IMR-90 (cell line): ENCODE results near the gene TOGARAM2. TPM values are rescaled to one million over a fixed set of nuclear protein-coding genes. Genes with fewer than 3 reads are reported as not detected.

ENCODE experiments used
- ATAC-seq: fragments of 200-7000 bp; cut with Tn5 transposase; 2 replicates; pipeline ENCODE4 v1.9.1; 2020; ENCODE audit warnings: low read depth, mild to moderate bottlenecking, moderate library complexity
- BruUV-seq: library from RNA; stranded (reverse); fragments of 400-500 nt; replicated peaks from 2 replicates; lab custom pipeline; 2021; lab: Mats Ljungman, UMichigan
- CTCF ChIA-PET: fragments of 300-600 bp; formaldehyde crosslinking; extraction: SDS; loops from one replicate; lab custom pipeline; 2021; ENCODE audit warnings: antibody characterized with exemption; lab: Yijun Ruan, JAX
- POLR2A ChIA-PET: fragments of 300-600 bp; sonication (Branson Sonifier 250); formaldehyde crosslinking; loops from one replicate; lab custom pipeline; 2022; ENCODE audit warnings: antibody characterized with exemption; ENCODE audit not compliant: unreplicated experiment; lab: Charles Lee
- DNase-seq: peaks from one replicate; pipeline ENCODE4 v3.0.0; 2013
- H2AFZ ChIP-seq: replicated peaks from 2 replicates; pipeline ENCODE3; 2013; ENCODE audit warnings: low read length, mild to moderate bottlenecking; ENCODE audit not compliant: poor library complexity
- H2AK5ac ChIP-seq: 2 replicates; pipeline ENCODE4 v1.6.1; 2013; ENCODE audit warnings: low read depth, low read length, inconsistent platforms
- H2AK9ac ChIP-seq: replicated peaks from 2 replicates; pipeline ENCODE3; 2013; ENCODE audit warnings: mild to moderate bottlenecking, low read depth, low read length, moderate library complexity; ENCODE audit not compliant: poor library complexity
- H2BK120ac ChIP-seq: 2 replicates; pipeline ENCODE4 v1.6.1; 2013; ENCODE audit warnings: low read depth, low read length, inconsistent platforms
- H2BK15ac ChIP-seq: 3 replicates; pipeline ENCODE4 v1.6.1; 2013; ENCODE audit warnings: low read depth, low read length, inconsistent platforms
- H2BK20ac ChIP-seq: 2 replicates; pipeline ENCODE4 v1.6.1; 2013; ENCODE audit warnings: low read depth, mild to moderate bottlenecking, inconsistent platforms, low read length, moderate library complexity
- H2BK5ac ChIP-seq: 2 replicates; pipeline ENCODE4 v1.6.1; 2013; ENCODE audit warnings: mild to moderate bottlenecking, low read depth, low read length, inconsistent platforms; ENCODE audit not compliant: poor library complexity, severe bottlenecking
- H3K14ac ChIP-seq: replicated peaks from 2 replicates; pipeline ENCODE4 v1.6.1; 2013; ENCODE audit warnings: low read depth, low read length, inconsistent platforms
- H3K18ac ChIP-seq: 2 replicates; pipeline ENCODE4 v1.6.1; 2013; ENCODE audit warnings: low read depth, low read length, control low read depth
- H3K23ac ChIP-seq: 2 replicates; pipeline ENCODE4 v1.6.1; 2013; ENCODE audit warnings: low read depth, low read length, inconsistent platforms
- H3K27ac ChIP-seq: 2 replicates; pipeline ENCODE4 v1.5.1; 2013; ENCODE audit warnings: mild to moderate bottlenecking, control low read depth, low read length; ENCODE audit not compliant: insufficient read depth
- H3K27me3 ChIP-seq: 2 replicates; pipeline ENCODE4 v1.6.1; 2013; ENCODE audit warnings: low read length; ENCODE audit not compliant: control insufficient read depth, insufficient read depth
- H3K36me3 ChIP-seq: 2 replicates; pipeline ENCODE4 v1.6.1; 2013; ENCODE audit warnings: low read length, mixed read lengths; ENCODE audit not compliant: control insufficient read depth, insufficient read depth
- H3K4ac ChIP-seq: 2 replicates; pipeline ENCODE4 v1.6.1; 2013; ENCODE audit warnings: low read depth, low read length, inconsistent platforms
- H3K4me1 ChIP-seq: 2 replicates; pipeline ENCODE4 v1.6.1; 2013; ENCODE audit warnings: low read length, mixed read lengths; ENCODE audit not compliant: control insufficient read depth, insufficient read depth
- H3K4me2 ChIP-seq: 2 replicates; pipeline ENCODE4 v1.6.1; 2013; ENCODE audit warnings: low read depth, mild to moderate bottlenecking, control low read depth, low read length, moderate library complexity
- H3K4me3 ChIP-seq: 2 replicates; pipeline ENCODE4 v1.5.1; 2013; ENCODE audit warnings: low read depth, mild to moderate bottlenecking, control low read depth, low read length, moderate library complexity; ENCODE audit not compliant: insufficient read depth
- H3K56ac ChIP-seq: 2 replicates; pipeline ENCODE4 v1.6.1; 2013; ENCODE audit warnings: low read length, inconsistent platforms; ENCODE audit not compliant: insufficient read depth; ENCODE audit errors: extremely low read depth
- H3K79me1 ChIP-seq, 2 experiments: 2 replicates each; pipeline ENCODE4 v1.6.1; 2013; ENCODE audit warnings: low read length in 2 of 2, inconsistent platforms in 1 of 2, low read depth in 1 of 2
- H3K9ac ChIP-seq: 2 replicates; pipeline ENCODE4 v1.6.1; 2013; ENCODE audit warnings: low read depth, low read length, control low read depth
- H3K9me1 ChIP-seq: 2 replicates; pipeline ENCODE4 v1.6.1; 2013; ENCODE audit warnings: low read length, inconsistent platforms; ENCODE audit not compliant: insufficient read depth
- H3K9me3 ChIP-seq: 2 replicates; pipeline ENCODE4 v1.6.1; 2013; ENCODE audit warnings: low read length; ENCODE audit not compliant: control insufficient read depth, insufficient read depth
- H4K20me1 ChIP-seq: 2 replicates; pipeline ENCODE4 v1.6.1; 2013; ENCODE audit warnings: low read length, inconsistent platforms; ENCODE audit not compliant: insufficient read depth
- H4K5ac ChIP-seq: 2 replicates; pipeline ENCODE4 v1.6.1; 2013; ENCODE audit warnings: mild to moderate bottlenecking, low read depth, low read length, control low read depth
- H4K8ac ChIP-seq, 2 experiments: 2 replicates each; pipeline ENCODE4 v1.6.1; 2013; ENCODE audit warnings: low read depth in 2 of 2, low read length in 2 of 2, control low read depth in 1 of 2, inconsistent platforms in 1 of 2
- H4K91ac ChIP-seq: 2 replicates; pipeline ENCODE4 v1.6.1; 2013; ENCODE audit warnings: low read depth, low read length, inconsistent platforms; ENCODE audit not compliant: insufficient read depth
- FOS ChIP-seq: fragments of 150-350 bp; IDR thresholded peaks from 2 replicates; pipeline ENCODE4 v1.6.1; 2016; ENCODE audit warnings: low read depth, low read length
- MXI1 ChIP-seq: IDR thresholded peaks from 2 replicates; pipeline ENCODE4 v1.6.1; 2012; ENCODE audit warnings: low read depth, mild to moderate bottlenecking, low read length, moderate library complexity, borderline replicate concordance
- NFE2L2 ChIP-seq: fragments of 150-350 bp; IDR thresholded peaks from 2 replicates; pipeline ENCODE4 v1.6.1; 2016; ENCODE audit warnings: low read depth, mild to moderate bottlenecking, low read length
- POLR2A ChIP-seq: IDR thresholded peaks from 2 replicates; pipeline ENCODE4 v1.6.1; 2012; ENCODE audit warnings: mild to moderate bottlenecking, low read depth, low read length
- RAD21 ChIP-seq: IDR thresholded peaks from 2 replicates; pipeline ENCODE4 v1.6.1; 2012; ENCODE audit warnings: low read length, improper control_type of control experiment
- RFX5 ChIP-seq: IDR thresholded peaks from 2 replicates; pipeline ENCODE4 v1.8.0; 2012; ENCODE audit warnings: low read depth, mild to moderate bottlenecking, low read length, moderate library complexity
- WGBS, 2 experiments: methylation state at CpG; one replicate each; pipeline versions ENCODE4 v1.1.5 to v1.1.7; 2013; ENCODE audit warnings: missing lambda C conversion rate in 2 of 2; ENCODE audit not compliant: insufficient read length in 1 of 2; ENCODE audit errors: extremely low coverage in 2 of 2; 5-methylcytosine and 5-hydroxymethylcytosine counted together
- dilution Hi-C: fragments of 300-500 bp; cut with HindIII; formaldehyde crosslinking; loops from one replicate; pipeline ENCODE4 v1.14.3; 2018; ENCODE audit warnings: low sequenced_read_pairs; ENCODE audit not compliant: unreplicated experiment
- in situ Hi-C: fragments of 300-500 bp; cut with MboI; formaldehyde crosslinking; loops from 3 replicates; pipeline ENCODE4 v1.14.3; 2019; ENCODE audit warnings: low sequenced_read_pairs, inconsistent platforms, mixed read lengths
- intact Hi-C: fragments of 100-400 bp; cut with micrococcal nuclease; formaldehyde crosslinking; loops from 2 replicates; pipeline ENCODE4 v1.10.0; 2022
- polyA plus RNA-seq, 3 experiments: library from polyadenylated mRNA; depleted of rRNA; stranded (reverse); fragments of >200 nt; gene quantifications; 2 replicates each; pipeline ENCODE4 v1.2.3, GENCODE V29; 2012; ENCODE audit warnings: low replicate concordance in 1 of 3
- total RNA-seq: library from RNA; depleted of rRNA; stranded (reverse); fragments of >200 nt; gene quantifications from 2 replicates; pipeline ENCODE4 v1.2.3, GENCODE V29; 2012
- TF ChIP-seq, protein P1 (sequence below): fragments of 150-350 bp; IDR thresholded peaks from 2 replicates; pipeline ENCODE4 v1.6.1; 2016; ENCODE audit warnings: low read depth, mild to moderate bottlenecking, low read length, moderate library complexity, borderline replicate concordance
- TF ChIP-seq, protein P2 (sequence below): conservative IDR thresholded peaks from 2 replicates; pipeline ENCODE4 v1.5.1; 2012; ENCODE audit warnings: mild to moderate bottlenecking, low read depth, low read length, improper control_type of control experiment
- TF ChIP-seq, protein P3 (sequence below): fragments of 150-350 bp; IDR thresholded peaks from 2 replicates; pipeline ENCODE4 v1.6.1; 2017; ENCODE audit warnings: mild to moderate bottlenecking, antibody characterized with exemption, low read length, low read depth

The TOGARAM2 gene
- total and polyA plus RNA-seq, 2 of the 4 experiments (the other 2 are of a cell fraction): under 0.01 to 0.38 TPM

GRCh38 chr2:29047083-29047845 is 66.2 kb downstream of the TOGARAM2 start (continued):
- no peak for TF ChIP-seq NFE2L2

GRCh38 chr2:29050591-29050990 is 69.5 kb downstream of the TOGARAM2 start:
- Histone ChIP-seq H3K9me3 (no peaks in the 10 kb centered on the region), H3K36me3 (no peaks in the 10 kb centered on the region), H2AK5ac (no peak overlapping the region), H3K27ac (no peak overlapping the region), H4K91ac (no peak overlapping the region), H3K79me1 (no peaks in the 10 kb centered on the region), H3K56ac (no peak overlapping the region), H2BK120ac (no peak overlapping the region), H2AFZ (no peak overlapping the region), H2BK15ac (no peak overlapping the region), H4K8ac (no peak overlapping the region), H3K18ac (no peak overlapping the region), H3K4me2 (no peak overlapping the region), H3K4me1 (no peaks in the 10 kb centered on the region), H3K4ac (no peak overlapping the region), H3K23ac (no peak overlapping the region), H3K27me3 (peaks cover 14% of the 10 kb centered on the region; the same call in 1 of the 2 replicates), H2BK20ac (no peak overlapping the region), H3K14ac (no peak overlapping the region), H3K9ac (no peak overlapping the region), H4K20me1 (no peaks in the 10 kb centered on the region), H3K9me1 (no peaks in the 10 kb centered on the region), H4K5ac (no peak overlapping the region), H2AK9ac (no peak overlapping the region), H3K4me3 (no peak overlapping the region), H2BK5ac (no peak overlapping the region)
- dilution Hi-C loops: no loop called here
- ATAC-seq: no peak
- in situ Hi-C loops: no loop called here
- DNase-seq: no peak
- 85% methylated on average over 5 of the region's 8 CpGs; no CpG with 5 or more reads in 1 of the 2 experiments for WGBS, 2 experiments
- BruUV-seq: no TSS peak
- TF ChIP-seq, protein P1, sequence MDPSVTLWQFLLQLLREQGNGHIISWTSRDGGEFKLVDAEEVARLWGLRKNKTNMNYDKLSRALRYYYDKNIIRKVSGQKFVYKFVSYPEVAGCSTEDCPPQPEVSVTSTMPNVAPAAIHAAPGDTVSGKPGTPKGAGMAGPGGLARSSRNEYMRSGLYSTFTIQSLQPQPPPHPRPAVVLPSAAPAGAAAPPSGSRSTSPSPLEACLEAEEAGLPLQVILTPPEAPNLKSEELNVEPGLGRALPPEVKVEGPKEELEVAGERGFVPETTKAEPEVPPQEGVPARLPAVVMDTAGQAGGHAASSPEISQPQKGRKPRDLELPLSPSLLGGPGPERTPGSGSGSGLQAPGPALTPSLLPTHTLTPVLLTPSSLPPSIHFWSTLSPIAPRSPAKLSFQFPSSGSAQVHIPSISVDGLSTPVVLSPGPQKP: no peak
- TF ChIP-seq MXI1 (no peak), RAD21 (no peak), RFX5 (no peak), FOS (no peak), POLR2A (no peak)
- TF ChIP-seq, protein P2, sequence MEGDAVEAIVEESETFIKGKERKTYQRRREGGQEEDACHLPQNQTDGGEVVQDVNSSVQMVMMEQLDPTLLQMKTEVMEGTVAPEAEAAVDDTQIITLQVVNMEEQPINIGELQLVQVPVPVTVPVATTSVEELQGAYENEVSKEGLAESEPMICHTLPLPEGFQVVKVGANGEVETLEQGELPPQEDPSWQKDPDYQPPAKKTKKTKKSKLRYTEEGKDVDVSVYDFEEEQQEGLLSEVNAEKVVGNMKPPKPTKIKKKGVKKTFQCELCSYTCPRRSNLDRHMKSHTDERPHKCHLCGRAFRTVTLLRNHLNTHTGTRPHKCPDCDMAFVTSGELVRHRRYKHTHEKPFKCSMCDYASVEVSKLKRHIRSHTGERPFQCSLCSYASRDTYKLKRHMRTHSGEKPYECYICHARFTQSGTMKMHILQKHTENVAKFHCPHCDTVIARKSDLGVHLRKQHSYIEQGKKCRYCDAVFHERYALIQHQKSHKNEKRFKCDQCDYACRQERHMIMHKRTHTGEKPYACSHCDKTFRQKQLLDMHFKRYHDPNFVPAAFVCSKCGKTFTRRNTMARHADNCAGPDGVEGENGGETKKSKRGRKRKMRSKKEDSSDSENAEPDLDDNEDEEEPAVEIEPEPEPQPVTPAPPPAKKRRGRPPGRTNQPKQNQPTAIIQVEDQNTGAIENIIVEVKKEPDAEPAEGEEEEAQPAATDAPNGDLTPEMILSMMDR: no peak
- TF ChIP-seq, protein P3, sequence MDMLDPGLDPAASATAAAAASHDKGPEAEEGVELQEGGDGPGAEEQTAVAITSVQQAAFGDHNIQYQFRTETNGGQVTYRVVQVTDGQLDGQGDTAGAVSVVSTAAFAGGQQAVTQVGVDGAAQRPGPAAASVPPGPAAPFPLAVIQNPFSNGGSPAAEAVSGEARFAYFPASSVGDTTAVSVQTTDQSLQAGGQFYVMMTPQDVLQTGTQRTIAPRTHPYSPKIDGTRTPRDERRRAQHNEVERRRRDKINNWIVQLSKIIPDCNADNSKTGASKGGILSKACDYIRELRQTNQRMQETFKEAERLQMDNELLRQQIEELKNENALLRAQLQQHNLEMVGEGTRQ: no peak
- intact Hi-C loops: no loop called here
- ChIA-PET POLR2A (no interaction called here), CTCF (no interaction called here)
